ENCODE data around the gene KLHL10.
"Not testable (repeated sequence)": the region's sequence is repeated elsewhere in the genome, so short reads cannot be mapped to it uniquely, and the experiment has no call there.

The KLHL10 gene

DNA sequence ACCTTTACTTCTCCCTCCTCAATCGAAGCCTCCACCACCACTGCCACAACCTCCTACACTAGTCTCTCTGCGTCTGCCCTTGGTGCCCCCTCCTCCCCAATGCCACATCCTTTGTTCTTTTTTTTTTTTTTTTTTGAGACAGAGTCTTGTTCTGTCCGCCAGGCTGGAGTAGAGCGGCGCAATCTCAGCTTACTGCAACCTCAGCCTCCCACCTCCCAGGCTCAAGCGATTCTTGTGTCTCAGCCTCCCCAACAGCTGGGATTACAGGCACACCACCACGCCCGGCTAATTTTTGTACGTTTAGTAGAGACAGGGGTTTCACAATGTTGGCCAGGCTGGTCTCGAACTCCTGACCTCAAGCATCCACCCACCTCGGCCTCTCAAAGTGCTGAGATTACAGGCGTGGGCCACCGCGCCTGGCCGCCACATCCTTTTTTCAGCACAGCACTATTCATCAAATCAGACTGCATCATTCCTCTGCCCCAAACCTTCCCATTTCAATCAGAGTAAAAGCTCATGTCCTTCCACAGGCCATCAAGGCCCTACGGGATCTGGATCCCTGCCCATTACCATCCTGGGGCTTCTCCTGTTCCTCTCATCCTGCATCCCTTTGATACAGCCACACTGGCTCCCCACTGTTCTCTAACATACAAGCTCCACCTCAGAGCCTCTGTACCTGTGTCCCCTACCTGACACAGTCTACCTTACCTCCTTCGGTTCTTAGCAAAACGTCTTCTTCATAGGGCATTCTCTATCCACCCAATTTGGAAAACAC, 25.6 kb downstream of the KLHL10 start:
- peak; percentile 3 for DNase-seq

- peak; percentile 45 for DNase-seq
Measured at GRCh38 chr17:41864498-41864835, 26.8 kb downstream of the KLHL10 start.

GRCh38 chr17:41864836-41865595, 27.4 kb downstream of the KLHL10 start, which contains the start of gene KLHL11:
KLHL11 (minus strand) TSS chr17:41865423; CDS start chr17:41865370, 53 bp downstream.
- peak; percentile 86 for DNase-seq

DNA sequence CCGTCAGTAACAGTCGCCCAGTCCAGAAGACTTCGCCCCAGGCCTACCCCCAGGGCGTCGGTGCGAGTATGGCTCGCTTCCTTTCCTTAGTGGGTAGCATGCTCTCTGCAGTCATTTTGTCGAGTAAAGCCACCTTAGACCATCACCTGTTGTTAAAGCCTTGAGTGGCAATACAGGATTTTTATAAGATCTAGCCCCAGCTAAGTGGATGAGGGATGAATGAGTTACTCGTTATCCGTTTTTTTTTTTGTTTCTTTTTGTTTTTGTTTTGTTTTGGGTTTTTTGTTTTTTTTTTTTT, 27.9 kb downstream of the KLHL10 start:
- no peak for DNase-seq

DNA sequence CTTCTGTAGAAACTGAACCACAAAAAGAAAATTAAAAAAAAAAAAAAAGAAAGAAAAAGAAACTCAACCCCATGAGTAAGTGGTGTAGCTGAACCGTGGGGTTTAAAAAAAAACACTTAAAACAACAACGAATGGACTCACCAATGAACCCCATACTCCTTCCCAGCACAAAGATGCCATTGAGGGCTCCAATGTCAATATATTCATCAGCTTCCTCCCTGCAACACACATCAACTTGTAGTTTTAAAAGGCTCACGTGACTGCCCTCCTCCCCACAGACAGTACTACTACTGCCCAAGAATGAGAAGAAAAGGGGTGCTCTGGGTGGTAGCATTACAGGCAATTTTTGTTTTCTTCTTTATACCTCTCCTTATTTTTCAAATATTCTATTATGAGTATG, 30.9 kb downstream of the KLHL10 start:
- no peak for DNase-seq

DNA sequence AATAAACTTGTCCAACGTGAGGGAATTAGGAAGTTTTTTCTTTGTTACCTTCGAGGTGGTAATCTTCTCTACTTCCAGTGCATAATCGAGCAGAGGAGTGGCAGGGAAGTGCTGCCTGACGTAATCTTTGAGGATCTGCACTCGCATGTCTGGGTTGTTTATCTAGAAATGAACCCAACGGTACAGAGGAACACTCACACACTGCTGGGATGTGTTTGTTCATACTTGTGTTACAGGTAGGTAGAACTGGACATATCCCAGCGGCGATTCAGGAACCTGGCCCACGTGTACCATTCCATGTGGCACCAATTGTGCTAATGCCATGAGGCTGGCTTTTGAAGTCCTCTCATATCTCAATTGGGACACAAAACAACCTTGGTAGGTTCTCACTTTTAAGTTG, 31.8 kb downstream of the KLHL10 start:
- no peak for DNase-seq

GRCh38 chr17:41870097-41870496, 32.5 kb downstream of the KLHL10 start:
- DNase-seq: no peak

- DNase-seq: no peak
Measured at GRCh38 chr17:41870627-41871026, 33.0 kb downstream of the KLHL10 start.

DNA sequence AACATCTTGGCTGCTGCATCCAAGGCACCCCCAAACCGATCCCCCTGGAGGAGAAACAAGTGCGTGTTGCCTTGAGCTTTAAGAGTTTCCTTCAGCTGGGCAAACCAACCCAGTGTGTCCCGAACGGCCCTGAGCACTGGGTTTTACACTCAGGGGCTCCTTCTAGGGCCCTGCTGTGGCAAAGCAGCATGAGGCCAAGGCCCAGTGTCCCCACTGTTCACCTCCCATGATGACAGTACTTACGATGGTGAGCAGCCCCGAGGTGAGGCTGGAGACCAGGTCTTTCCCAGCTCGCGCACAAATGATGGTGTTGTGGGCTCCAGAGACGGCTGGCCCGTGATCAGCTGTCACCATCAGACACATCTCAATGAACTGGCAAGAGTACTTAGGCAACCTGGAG, 34.2 kb downstream of the KLHL10 start:
- no peak for DNase-seq

GRCh38 chr17:41873559-41874292, 36.1 kb downstream of the KLHL10 start:
- no peak for DNase-seq

GRCh38 chr17:41874293-41874670, 36.7 kb downstream of the KLHL10 start:
- DNase-seq: not testable (repeated sequence)

DNA sequence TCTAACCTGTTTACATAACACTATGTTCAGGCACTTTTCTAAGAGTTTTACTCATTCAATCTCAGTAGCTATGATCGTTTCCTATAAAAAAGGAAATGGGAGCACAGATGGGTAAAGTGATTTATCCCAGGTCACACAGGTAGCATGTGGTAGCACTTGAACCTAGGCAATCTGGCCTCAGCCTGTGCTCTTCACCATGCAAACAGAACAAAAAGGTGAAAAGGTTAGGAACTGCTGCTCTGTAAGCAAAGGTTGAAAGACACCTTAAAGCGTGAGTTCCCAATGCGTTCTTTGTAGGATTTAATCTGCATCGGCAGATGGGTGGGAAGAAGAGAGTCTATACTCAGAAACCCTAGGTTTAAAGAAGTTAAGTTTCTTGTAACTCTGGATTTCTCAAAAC, 42.5 kb downstream of the KLHL10 start:
- no peak for DNase-seq

DNA sequence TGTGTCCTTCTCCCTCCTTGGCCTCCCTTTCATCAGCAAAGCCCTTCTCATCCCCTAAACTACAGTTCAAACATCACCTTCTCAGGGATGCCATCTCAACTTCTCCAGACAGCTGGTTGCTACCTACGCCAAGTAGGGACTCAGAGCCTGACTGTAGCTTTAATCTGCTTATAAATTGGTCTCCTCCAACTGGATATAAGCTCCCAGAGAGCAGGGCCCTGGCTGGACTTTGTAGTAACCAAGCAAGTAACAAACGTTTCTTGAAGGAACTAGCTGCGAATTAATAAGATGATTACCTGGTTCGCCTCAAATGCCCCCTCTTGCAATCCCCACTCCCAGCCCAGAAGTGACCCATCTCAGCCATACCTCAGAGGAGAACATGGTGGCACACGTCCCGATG, 45.1 kb downstream of the KLHL10 start:
- no peak for DNase-seq

DNA sequence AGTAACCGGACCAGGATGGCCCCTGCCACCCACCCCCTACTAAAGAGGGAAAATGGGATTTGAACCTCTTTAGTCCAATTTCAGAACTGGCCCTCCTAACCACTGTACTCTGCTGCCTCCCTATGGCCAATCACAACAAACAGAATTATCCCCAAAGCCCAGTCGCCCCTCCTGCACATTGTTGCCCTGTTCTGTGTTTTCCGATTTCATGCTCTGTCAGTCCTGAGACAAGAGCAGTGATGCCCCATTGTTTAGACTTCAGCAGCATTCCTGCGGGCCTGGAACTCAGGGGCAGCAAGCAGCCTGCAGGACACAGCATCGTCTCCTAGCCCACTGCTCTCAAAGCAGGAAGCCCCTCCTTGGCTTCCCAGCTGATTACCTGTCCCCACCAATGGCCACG, 48.1 kb downstream of the KLHL10 start:
- DNase-seq: no peak

DNA sequence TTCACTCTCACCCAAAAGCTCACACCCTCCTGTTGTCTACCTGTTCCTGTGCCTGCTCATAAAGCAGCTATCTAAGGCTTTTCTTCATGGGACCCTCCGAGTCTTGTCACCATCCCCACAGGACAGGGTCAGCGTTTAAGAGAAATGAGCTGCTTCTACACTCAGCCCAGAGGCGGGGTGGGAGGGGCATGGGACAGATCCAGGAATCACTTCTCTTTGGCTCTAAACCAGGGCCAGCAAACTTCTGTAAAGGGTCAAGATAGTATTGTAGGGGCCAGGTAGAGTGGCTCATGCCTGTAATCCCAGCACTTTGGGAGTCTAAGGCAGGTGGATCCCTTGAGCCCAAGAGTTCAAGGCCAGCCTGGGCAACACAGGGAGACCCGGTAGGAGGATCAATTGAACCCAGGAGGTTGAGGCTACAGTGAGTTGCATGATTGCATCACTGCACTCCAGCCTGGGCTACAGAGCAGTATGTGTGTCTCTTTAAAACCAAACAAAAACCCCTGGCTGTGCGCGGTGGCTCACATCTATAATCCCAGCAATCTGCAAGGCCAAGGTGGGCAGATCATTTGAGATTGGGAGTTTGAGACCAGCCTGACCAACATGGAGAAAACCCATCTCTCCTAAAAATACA, 50.8 kb downstream of the KLHL10 start:
- no peak for DNase-seq

GRCh38 chr17:41891135-41892020, 53.8 kb downstream of the KLHL10 start:
- DNase-seq: no peak

DNA sequence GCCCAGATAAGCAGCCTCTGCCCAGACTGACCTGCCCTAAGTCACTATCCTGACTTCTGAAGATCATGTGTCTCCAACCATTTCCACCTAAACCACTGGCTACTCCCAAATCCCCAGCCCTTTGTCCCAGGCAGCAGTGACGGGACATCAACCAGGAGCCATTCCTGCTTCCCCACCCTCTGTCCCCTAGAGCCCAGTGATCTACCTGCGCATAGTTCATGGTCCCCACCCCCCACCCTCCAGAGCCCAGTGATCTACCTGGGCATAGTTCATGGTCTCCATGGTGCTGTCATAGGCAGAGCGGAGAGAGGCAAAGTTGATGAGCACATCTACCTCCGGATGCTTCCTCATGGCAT, 54.4 kb downstream of the KLHL10 start:
- DNase-seq: no peak

DNA sequence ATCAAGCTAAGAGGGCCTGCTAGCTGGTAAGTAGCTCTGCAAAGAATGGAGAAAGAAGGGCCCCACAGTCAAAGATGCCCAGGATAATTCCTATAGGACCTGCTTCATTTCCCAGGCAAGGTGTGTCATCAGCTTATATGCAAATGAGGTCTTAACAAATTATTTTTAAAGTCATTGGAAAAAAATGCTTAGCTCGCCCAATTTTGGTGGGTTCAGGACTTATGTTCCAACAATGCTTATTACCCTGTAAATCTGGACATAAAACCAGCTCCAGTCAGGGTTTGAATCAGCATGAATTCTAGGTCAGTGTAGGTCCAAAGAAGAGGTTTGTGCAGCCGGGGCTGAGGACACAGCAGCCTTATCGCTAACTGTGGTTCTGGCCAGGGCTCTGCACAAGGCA, 55.8 kb downstream of the KLHL10 start:
- DNase-seq: no peak

DNA sequence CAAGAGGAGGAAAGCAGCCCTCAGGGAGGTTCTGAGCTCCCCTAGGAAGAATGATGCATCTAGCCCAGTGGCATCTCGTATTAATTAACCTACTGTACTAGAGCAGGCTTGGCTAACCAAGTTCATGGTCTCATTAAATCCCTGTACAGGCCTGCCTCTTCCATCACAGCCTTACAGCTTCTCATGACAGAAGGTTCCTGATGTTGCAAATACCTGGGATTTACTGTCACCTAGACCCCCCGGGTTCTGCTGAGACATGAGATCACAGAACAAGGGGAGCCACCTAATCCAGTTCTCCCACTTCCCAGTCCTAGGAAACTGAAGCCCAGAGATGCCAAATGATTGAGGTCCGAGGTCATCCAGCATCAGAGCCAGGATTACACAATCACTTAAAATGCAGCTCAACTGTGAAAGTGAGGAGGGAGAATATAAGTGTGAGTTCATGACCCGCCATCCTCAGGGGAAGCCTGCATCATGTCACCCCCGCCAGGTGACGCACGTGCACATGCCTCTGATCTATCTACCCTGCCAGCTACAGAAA, 57.2 kb downstream of the KLHL10 start:
- DNase-seq: no peak

DNA sequence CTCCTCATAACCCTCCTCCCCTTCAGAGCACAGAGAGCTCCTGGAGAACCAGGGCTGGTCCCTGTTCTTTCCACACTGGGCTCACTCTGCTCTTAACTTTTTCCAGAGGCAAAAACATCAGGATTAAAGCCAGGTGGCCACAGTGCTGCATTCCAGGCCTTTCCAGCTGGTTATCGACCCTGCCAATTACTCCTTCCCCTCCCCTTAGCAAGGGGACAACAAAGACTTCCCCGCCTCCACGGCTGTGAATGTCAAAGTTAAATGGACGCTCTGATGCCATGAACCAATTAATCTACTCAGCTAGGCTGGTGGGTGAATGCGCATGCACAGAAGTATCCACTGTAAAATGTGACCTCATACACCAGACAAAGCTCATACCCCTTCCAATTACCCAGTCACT, 58.0 kb downstream of the KLHL10 start:
- DNase-seq: no peak

GRCh38 chr17:41896726-41897125, 59.1 kb downstream of the KLHL10 start:
- no peak for DNase-seq
